H9 (cell line): ENCODE results near the gene NPDC1. TPM values are rescaled to one million over a fixed set of nuclear protein-coding genes. Genes with fewer than 3 reads are reported as not detected.

ENCODE experiments used
- DNase-seq: peaks from one replicate; pipeline ENCODE4 v3.0.0-alpha.2; 2017
- H2AFZ ChIP-seq: one replicate; pipeline ENCODE4 v1.6.1; 2013; ENCODE audit warnings: mild to moderate bottlenecking, low read length, control low read depth, moderate library complexity
- H2AK5ac ChIP-seq: 2 replicates; pipeline ENCODE4 v1.6.1; 2013; ENCODE audit warnings: low read length, control low read depth, mixed read lengths; ENCODE audit not compliant: insufficient read length
- H2BK120ac ChIP-seq: one replicate; pipeline ENCODE4 v1.6.1; 2013; ENCODE audit warnings: low read depth, mild to moderate bottlenecking, low read length, control low read depth, inconsistent platforms; ENCODE audit not compliant: poor library complexity, severe bottlenecking
- H2BK12ac ChIP-seq: 2 replicates; pipeline ENCODE4 v1.6.1; 2013; ENCODE audit warnings: low read length, control low read depth, mixed read lengths, low read depth; ENCODE audit not compliant: insufficient read length
- H2BK15ac ChIP-seq: 2 replicates; pipeline ENCODE4 v1.6.1; 2013; ENCODE audit warnings: low read depth, low read length, control low read depth
- H2BK20ac ChIP-seq: one replicate; pipeline ENCODE4 v1.6.1; 2013; ENCODE audit warnings: low read depth, mild to moderate bottlenecking, low read length, control low read depth, inconsistent platforms; ENCODE audit not compliant: poor library complexity, severe bottlenecking
- H2BK5ac ChIP-seq: 2 replicates; pipeline ENCODE4 v1.6.1; 2013; ENCODE audit warnings: low read length, control low read depth, mixed read lengths; ENCODE audit not compliant: insufficient read length
- H3K14ac ChIP-seq: 2 replicates; pipeline ENCODE4 v1.6.1; 2013; ENCODE audit warnings: low read length, control low read depth; ENCODE audit not compliant: insufficient read depth
- H3K18ac ChIP-seq: 2 replicates; pipeline ENCODE4 v1.6.1; 2013; ENCODE audit warnings: low read depth, mild to moderate bottlenecking, mixed read lengths, low read length, control low read depth; ENCODE audit not compliant: insufficient read length
- H3K23ac ChIP-seq: 2 replicates; pipeline ENCODE4 v1.6.1; 2013; ENCODE audit warnings: low read length, control low read depth, mixed read lengths, low read depth; ENCODE audit not compliant: insufficient read length
- H3K23me2 ChIP-seq: 2 replicates; pipeline ENCODE4 v1.6.1; 2013; ENCODE audit warnings: low read depth, mild to moderate bottlenecking, mixed read lengths, low read length, control low read depth; ENCODE audit not compliant: insufficient read length, poor library complexity, severe bottlenecking
- H3K27ac ChIP-seq: 2 replicates; pipeline ENCODE4 v1.5.1; 2013; ENCODE audit warnings: low read length, control low read depth, mixed read lengths, low read depth; ENCODE audit not compliant: insufficient read length
- H3K27me3 ChIP-seq: 2 replicates; pipeline ENCODE4 v1.6.1; 2013; ENCODE audit warnings: low read length, control low read depth, inconsistent platforms; ENCODE audit not compliant: insufficient read depth
- H3K4ac ChIP-seq: 2 replicates; pipeline ENCODE4 v1.6.1; 2013; ENCODE audit warnings: low read depth, mild to moderate bottlenecking, control low read depth, inconsistent platforms, low read length, moderate library complexity
- H3K4me1 ChIP-seq: 2 replicates; pipeline ENCODE4 v1.6.1; 2013; ENCODE audit warnings: low read length, control low read depth, inconsistent platforms; ENCODE audit not compliant: insufficient read depth
- H3K4me2 ChIP-seq: 2 replicates; pipeline ENCODE4 v1.6.1; 2013; ENCODE audit warnings: low read length, control low read depth, mixed read lengths; ENCODE audit not compliant: insufficient read length, insufficient read depth
- H3K56ac ChIP-seq: 2 replicates; pipeline ENCODE4 v1.6.1; 2013; ENCODE audit warnings: low read depth, mild to moderate bottlenecking, mixed read lengths, low read length, control low read depth; ENCODE audit not compliant: insufficient read length
- H3K79me1 ChIP-seq: 2 replicates; pipeline ENCODE4 v1.6.1; 2013; ENCODE audit warnings: low read depth, mild to moderate bottlenecking, moderate library complexity, low read length, control low read depth, inconsistent platforms; ENCODE audit not compliant: insufficient read depth, poor library complexity, severe bottlenecking
- H3K79me2 ChIP-seq: 2 replicates; pipeline ENCODE4 v1.6.1; 2013; ENCODE audit warnings: low read length, control low read depth, inconsistent platforms; ENCODE audit not compliant: insufficient read depth
- H3K9ac ChIP-seq: 2 replicates; pipeline ENCODE4 v1.6.1; 2013; ENCODE audit warnings: low read length, control low read depth, mixed read lengths; ENCODE audit not compliant: insufficient read length; ENCODE audit errors: extremely low read depth
- H3K9me3 ChIP-seq: one replicate; pipeline ENCODE4 v1.6.1; 2013; ENCODE audit warnings: low read depth, low read length, inconsistent platforms; ENCODE audit not compliant: control insufficient read depth
- H3T11ph ChIP-seq: one replicate; pipeline ENCODE4 v1.6.1; 2013; ENCODE audit warnings: mild to moderate bottlenecking, low read length, control low read depth, inconsistent platforms
- H4K20me1 ChIP-seq: one replicate; pipeline ENCODE4 v1.6.1; 2013; ENCODE audit not compliant: control insufficient read depth, insufficient read length, insufficient read depth
- H4K5ac ChIP-seq: 2 replicates; pipeline ENCODE4 v1.6.1; 2013; ENCODE audit warnings: low read depth, mild to moderate bottlenecking, mixed read lengths, low read length, control low read depth; ENCODE audit not compliant: insufficient read length
- H4K8ac ChIP-seq: replicated peaks from 2 replicates; pipeline ENCODE4 v1.6.1; 2013; ENCODE audit warnings: low read length, control low read depth, mixed read lengths, low read depth; ENCODE audit not compliant: insufficient read length
- H4K91ac ChIP-seq: 2 replicates; pipeline ENCODE4 v1.6.1; 2013; ENCODE audit warnings: low read depth, mild to moderate bottlenecking, moderate library complexity, mixed read lengths, low read length, control low read depth; ENCODE audit not compliant: insufficient read length
- H3K27ac Mint-ChIP-seq, 3 experiments: 2 replicates in 2 of 3; 3 replicates in 1 of 3; pipeline ENCODE4 v1.8.0; 2020 to 2021; ENCODE audit warnings: mixed read lengths in 3 of 3, mild to moderate bottlenecking in 1 of 3, moderate library complexity in 1 of 3
- H3K27me3 Mint-ChIP-seq: 2 replicates; pipeline ENCODE4 v1.8.0; 2021; ENCODE audit warnings: low read depth, mild to moderate bottlenecking, moderate library complexity, mixed read lengths
- H3K36me3 Mint-ChIP-seq, 3 experiments: 2 replicates in 2 of 3; 3 replicates in 1 of 3; pipeline ENCODE4 v1.8.0; 2020 to 2021; ENCODE audit warnings: low read depth in 3 of 3, mixed read lengths in 3 of 3; ENCODE audit not compliant: insufficient read depth in 1 of 3
- H3K4me1 Mint-ChIP-seq, 2 experiments: 2 replicates each; pipeline ENCODE4 v1.8.0; 2020; ENCODE audit warnings: mixed read lengths in 2 of 2
- H3K4me3 Mint-ChIP-seq, 2 experiments: 2 replicates in 1 of 2; 3 replicates in 1 of 2; pipeline ENCODE4 v1.8.0; 2020 to 2021; ENCODE audit warnings: mild to moderate bottlenecking in 2 of 2, mixed read lengths in 2 of 2, moderate library complexity in 1 of 2
- H3K9me3 Mint-ChIP-seq, 2 experiments: 2 replicates in 1 of 2; 3 replicates in 1 of 2; pipeline ENCODE4 v1.8.0; 2020; ENCODE audit warnings: mild to moderate bottlenecking in 2 of 2, mixed read lengths in 2 of 2, moderate library complexity in 1 of 2
- WGBS: extraction: QIAGEN DNeasy Blood & Tissue Kit; methylation state at CpG from one replicate; pipeline ENCODE4 v1.1.7; 2013; ENCODE audit warnings: missing lambda C conversion rate, low lambda C conversion rate, mixed read lengths; ENCODE audit not compliant: insufficient read length; ENCODE audit errors: extremely low coverage; 5-methylcytosine and 5-hydroxymethylcytosine counted together
- total RNA-seq: library from RNA; stranded (reverse); gene quantifications from 2 replicates; pipeline ENCODE4 v1.2.1, GENCODE V29; 2021
- TF ChIP-seq, protein P1 (sequence below): fragments of 200-600 bp; sonication (generic); conservative IDR thresholded peaks from 3 replicates; pipeline ENCODE4 v1.8.0; 2021; ENCODE audit warnings: antibody characterized with exemption, mild to moderate bottlenecking

The NPDC1 gene
- total RNA-seq, 1 experiment from 2014 or later = 57.6 TPM

DNA sequence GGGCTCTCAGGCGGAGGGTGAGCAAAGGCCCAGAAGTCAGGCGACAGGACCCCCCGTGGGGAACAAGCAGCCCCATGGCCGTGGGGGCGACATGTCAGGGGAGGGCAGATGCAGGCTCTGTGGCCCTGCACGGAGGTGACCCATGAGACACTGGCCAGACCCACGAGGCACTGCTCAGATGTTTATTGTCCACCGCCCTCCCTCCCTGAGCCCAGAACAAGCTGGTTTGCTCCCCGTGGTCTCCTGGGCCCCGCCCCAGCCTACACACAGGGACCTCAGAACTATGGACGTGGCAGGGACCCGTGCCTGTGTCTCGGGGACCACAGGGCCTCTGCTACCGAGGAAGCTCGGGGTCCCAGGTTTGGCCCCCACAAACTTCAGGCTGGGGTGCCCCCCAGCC is 16.0 kb downstream of the NPDC1 start:
- no peaks in the 10 kb centered on the region for H3K9me3 ChIP-seq
- Mint-ChIP-seq H3K4me3 (no peak overlapping the region), H3K9me3 (no peaks in the 10 kb centered on the region), H3K27ac (no peak overlapping the region), H3K36me3 (no peaks in the 10 kb centered on the region), H3K4me1 (peaks cover 0 to 8% of the 10 kb centered on the region in 2 experiments; a peak in 2 of 4 replicates), H3K27me3 (peaks cover 41% of the 10 kb centered on the region)
- H2BK5ac ChIP-seq = no peak overlapping the region
- H3K23ac ChIP-seq = no peak overlapping the region
- H3K9ac ChIP-seq = no peak overlapping the region
- no peaks in the 10 kb centered on the region for H3K27me3 ChIP-seq
- no peaks in the 10 kb centered on the region for H3K79me2 ChIP-seq
- no peak overlapping the region for H2BK20ac ChIP-seq
- H3K4ac ChIP-seq = no peak overlapping the region
- H2AFZ ChIP-seq = no peak overlapping the region
- no peak overlapping the region for H2BK120ac ChIP-seq
- H3K4me2 ChIP-seq = no peak overlapping the region
- peaks cover 2% of the 10 kb centered on the region for H4K20me1 ChIP-seq
- H3K56ac ChIP-seq = no peak overlapping the region
- H2BK15ac ChIP-seq = no peak overlapping the region
- no peak overlapping the region for H4K5ac ChIP-seq
- TF ChIP-seq, protein P1, sequence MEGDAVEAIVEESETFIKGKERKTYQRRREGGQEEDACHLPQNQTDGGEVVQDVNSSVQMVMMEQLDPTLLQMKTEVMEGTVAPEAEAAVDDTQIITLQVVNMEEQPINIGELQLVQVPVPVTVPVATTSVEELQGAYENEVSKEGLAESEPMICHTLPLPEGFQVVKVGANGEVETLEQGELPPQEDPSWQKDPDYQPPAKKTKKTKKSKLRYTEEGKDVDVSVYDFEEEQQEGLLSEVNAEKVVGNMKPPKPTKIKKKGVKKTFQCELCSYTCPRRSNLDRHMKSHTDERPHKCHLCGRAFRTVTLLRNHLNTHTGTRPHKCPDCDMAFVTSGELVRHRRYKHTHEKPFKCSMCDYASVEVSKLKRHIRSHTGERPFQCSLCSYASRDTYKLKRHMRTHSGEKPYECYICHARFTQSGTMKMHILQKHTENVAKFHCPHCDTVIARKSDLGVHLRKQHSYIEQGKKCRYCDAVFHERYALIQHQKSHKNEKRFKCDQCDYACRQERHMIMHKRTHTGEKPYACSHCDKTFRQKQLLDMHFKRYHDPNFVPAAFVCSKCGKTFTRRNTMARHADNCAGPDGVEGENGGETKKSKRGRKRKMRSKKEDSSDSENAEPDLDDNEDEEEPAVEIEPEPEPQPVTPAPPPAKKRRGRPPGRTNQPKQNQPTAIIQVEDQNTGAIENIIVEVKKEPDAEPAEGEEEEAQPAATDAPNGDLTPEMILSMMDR = no peak
- no peak overlapping the region for H2AK5ac ChIP-seq
- no peak overlapping the region for H3K14ac ChIP-seq
- no peak overlapping the region for H3T11ph ChIP-seq
- no peak overlapping the region for H4K91ac ChIP-seq
- peaks cover 9% of the 10 kb centered on the region for H3K23me2 ChIP-seq
- no peak overlapping the region for H2BK12ac ChIP-seq
- no peak overlapping the region for H3K27ac ChIP-seq
- H3K18ac ChIP-seq = no peak overlapping the region
- no peak overlapping the region for H4K8ac ChIP-seq
- H3K4me1 ChIP-seq = no peaks in the 10 kb centered on the region
- no peaks in the 10 kb centered on the region for H3K79me1 ChIP-seq
- WGBS = no CpG with 5 or more reads among the region's 15 CpGs
- DNase-seq = no peak
